GM18867 (cell line): Measurements from ENCODE around the gene GOLT1B.
"Not testable (repeated sequence)": the region's sequence is repeated elsewhere in the genome, so short reads cannot be mapped to it uniquely, and the experiment has no call there.

Experiments used
- ATAC-seq: cut with Tn5 transposase; IDR thresholded peaks from one replicate; pipeline ENCODE4 v1.9.1; 2021; ENCODE audit warnings: mild to moderate bottlenecking, moderate library complexity; ENCODE audit not compliant: unreplicated experiment

GOLT1B gene

DNA sequence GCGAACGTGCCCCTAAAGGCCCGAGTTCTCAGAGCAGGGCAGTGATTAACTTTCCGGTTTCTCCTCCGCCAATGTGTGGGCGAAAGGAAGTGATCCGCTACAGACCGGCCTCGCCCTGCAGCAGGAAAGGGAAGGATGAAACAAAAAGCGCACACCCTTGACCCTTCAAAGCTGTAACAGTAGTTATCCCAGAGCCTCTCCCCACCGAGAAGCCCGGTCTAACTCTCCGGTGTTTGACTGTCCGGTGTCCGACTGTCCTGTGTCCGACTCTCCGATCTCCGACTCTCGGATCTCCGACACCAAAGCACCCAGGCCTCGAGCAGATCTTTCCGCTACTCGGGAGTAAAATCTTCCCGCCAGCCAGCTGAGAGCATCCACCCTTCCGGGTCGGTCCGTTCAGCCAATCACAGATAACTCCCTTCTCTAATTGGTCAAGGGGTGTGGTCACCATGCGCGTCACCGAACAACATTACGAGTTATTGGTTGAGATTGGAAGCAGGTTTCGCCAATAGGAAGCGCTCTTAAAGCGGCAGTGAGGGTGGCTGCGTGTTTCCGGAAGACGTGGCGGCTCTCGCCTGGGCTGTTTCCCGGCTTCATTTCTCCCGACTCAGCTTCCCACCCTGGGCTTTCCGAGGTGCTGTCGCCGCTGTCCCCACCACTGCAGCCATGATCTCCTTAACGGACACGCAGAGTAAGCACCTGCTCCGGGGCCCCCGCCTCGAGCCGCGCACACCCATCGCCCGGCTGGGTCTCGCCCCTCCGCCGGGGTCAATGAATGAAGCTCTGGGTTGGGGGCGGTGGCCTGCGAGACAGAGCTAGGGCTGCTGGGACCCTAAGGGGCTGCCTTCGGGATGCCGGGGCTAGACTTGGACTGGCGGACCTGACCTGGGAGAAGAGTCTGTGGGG, at the start of gene GOLT1B, which contains the start of gene RECQL:
GOLT1B (plus strand) TSS at position 532 of the 906 bp plus-strand sequence; CDS start at position 667, 135 bp downstream.
RECQL (minus strand) TSS at position 378 of the 906 bp plus-strand sequence. CDS start 2,065 bp downstream, outside the sequence.
- peak; percentile 99 for ATAC-seq

DNA sequence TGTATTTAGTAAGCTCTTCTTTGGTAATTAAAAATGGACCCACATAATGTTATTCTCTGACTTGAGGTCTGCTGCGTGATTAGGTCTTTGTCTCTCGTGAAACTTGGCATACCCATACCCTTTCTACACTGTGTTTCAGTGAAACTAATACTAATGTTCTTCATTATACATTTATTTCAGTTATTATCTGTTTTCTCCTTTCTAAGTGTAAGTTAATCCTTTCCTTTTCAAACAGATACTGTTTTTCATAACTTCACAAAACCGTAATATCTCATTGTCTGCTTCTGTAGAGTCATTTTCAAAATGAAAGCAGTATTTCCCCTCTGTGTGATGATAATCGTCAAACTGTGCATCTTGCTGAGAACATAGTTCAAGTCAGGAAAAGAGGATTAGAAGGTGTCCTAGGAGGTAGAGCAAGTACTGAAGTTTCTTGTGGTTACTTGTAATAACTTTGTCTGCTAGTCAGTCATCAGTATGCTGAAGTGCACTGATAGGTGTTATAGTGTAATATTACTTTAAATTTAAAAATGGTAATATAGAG, 48.2 kb upstream of the GOLT1B start:
- peak; percentile 89 for ATAC-seq

DNA sequence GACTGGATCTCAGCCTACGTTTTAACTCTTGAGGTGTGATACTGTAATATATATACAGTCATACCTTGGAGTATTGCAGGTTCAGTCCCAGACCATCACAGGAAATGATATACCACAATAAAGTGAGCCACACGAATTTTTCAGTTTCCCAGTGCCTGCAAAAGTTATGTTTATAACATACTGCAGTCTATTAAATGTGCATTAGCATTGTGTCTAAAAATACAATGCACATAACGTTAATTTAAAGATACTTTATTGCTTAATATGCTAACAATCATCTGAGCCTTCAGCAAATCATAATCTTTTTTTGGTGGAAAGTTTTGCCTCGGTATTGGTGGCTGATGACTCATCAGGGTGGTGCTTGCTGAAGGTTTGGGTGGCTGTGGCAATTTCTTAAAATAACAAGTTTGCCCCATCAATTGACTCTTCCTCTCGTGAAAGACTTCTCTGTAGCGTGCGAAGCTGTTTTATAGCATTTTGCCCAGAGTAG, 45.3 kb upstream of the GOLT1B start:
- ATAC-seq: no peak

DNA sequence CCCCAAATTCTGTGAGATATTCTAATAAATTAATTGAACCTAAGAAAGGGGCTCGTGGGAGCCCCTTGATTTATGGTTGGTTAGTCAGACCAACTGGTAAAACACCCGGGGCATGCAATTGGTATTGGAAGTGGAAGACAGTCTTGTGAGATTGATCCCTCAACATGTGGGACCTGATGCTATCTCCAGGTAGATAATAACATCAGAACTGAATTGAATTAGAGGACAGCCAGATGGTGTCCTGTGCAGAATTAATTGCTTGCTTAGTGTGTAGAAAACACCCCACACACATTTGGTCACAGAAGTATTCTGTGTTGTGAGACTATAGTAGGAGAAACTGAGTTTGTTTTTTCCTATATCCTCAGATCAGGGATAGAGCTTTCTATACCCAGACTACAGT, 42.1 kb upstream of the GOLT1B start:
- ATAC-seq: no peak

- not testable (repeated sequence) for ATAC-seq
These were observed 34.3 kb upstream of the GOLT1B start for GRCh38 chr12:21467334-21467733.

- no peak for ATAC-seq
These were observed 30.3 kb upstream of the GOLT1B start for GRCh38 chr12:21471294-21471693.

- ATAC-seq: no peak
These were observed 29.3 kb upstream of the GOLT1B start for GRCh38 chr12:21472197-21472823.

- ATAC-seq: no peak
These were observed 26.0 kb upstream of the GOLT1B start for GRCh38 chr12:21475552-21475951.

DNA sequence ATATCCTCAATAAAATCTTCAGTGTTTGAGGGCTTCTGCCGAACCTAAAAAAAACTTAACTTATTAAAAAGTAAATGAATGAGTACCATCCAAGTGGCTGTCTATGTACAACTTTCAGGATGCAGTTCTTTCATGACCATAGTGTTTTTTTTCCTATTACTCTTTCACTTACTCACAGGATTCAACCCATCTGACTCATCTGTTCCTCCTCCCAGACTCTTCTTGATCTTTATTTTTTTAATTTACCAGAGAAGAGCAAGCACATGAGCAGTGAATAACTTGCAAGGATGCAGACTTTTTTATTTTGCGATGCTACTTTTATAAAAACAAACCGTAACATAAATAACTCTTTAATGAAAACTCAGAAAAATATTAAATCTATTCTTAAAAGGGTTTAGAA, 24.6 kb upstream of the GOLT1B start:
- no peak for ATAC-seq

- ATAC-seq: no peak
These were observed 22.7 kb upstream of the GOLT1B start for GRCh38 chr12:21478756-21479455.

DNA sequence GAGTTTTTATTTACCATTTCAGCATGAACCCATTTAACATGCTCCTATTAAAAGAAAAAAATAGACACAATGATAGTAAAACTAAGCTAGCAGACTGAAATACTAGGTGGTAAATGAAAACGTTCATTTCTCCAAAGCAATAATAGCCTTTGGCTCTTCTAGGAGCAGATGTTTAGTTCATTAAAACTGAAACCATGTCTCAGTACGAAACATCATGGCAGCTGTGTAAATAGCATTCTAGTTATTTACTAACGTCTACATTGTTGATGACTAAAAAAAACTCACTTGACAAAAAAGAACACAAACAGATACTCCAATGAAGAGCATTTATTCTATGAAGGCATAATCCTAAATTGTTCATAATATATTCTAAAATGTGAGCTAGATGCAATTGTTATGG, 18.1 kb upstream of the GOLT1B start:
- no peak for ATAC-seq

GRCh38 chr12:21485998-21486397, 15.6 kb upstream of the GOLT1B start:
- ATAC-seq: no peak

DNA sequence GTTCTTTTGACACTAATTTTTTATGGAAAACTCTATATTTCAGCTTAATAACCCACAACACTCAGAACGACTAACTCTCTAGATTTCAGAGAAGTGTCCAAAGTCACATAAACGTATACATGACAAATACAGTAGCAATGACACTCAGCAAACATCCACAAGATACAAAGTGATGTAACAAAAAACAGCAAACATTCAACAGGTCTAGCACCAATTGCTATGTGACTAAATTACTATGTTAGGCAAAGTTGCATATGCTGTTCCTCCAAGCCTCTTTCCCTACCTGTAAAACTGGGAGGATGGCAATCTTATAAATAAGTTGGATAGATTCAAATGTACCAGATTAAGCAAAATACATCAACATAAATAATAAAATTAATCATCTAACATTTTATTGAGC, 1.8 kb upstream of the GOLT1B start:
- no peak for ATAC-seq

- no peak for ATAC-seq
These were observed 767 bp upstream of the GOLT1B start for GRCh38 chr12:21500786-21501257.

GRCh38 chr12:21502164-21502496, 541 bp downstream of the GOLT1B start:
- peak; percentile 9 for ATAC-seq

DNA sequence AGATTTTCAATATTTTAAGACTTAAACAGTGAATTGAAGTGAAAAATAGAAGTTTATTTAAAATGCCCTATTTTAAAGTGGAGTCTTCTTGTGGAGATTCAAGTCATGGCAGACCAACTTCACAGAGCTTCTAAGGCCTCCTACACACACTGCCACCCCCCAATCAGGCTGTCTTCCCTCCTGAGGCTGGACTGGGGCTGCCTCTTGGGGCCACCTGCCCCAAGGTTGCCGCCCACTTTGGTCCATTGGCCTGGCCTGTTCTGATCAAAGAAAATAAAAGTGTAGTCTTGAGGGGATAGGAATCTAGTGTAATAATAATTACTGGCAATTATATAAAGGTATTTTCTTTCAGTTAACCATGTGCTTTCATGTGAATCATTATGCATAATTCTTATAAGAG, 1.3 kb downstream of the GOLT1B start:
- no peak for ATAC-seq

- ATAC-seq: no peak
These were observed 4.3 kb downstream of the GOLT1B start for GRCh38 chr12:21505888-21506287.

DNA sequence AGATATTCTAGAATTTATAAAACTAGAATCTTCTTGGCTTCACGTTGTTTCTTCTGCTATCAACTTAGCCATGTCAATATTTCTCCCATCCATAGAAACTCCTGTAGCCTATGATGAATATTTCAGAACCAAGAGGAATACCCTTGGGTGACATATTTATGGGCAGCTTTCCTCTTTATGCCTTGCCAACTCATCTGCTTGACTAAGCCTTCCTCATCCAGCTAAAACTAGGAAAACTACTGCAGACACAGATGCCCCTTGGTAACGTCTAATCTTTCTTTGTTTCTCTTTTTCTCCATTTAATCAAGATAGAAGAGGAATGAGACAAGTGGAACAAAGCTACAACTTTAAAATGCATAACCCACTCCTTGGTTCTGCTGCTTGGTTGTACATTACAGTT, 6.3 kb downstream of the GOLT1B start:
- ATAC-seq: no peak

DNA sequence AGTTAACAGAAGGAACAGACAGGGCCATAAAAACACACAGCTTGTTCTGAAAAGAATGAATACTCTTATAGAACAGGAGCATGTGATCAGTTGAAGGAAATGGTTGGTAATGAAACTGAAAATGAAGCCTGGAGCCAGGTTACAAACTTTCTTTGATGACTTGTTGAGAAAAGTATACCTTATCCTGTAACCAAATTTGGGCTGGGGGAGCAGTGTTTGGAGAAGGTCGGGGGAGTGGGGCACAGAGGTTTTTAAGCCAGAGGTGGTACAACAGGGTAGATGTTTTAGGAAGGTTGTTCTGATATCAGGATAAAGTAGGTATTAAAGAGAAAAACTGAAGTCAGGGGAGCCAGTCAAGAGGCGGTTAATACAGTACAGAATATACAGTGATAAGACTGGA, 8.2 kb downstream of the GOLT1B start:
- peak; percentile 94 for ATAC-seq

- ATAC-seq: no peak
These were observed 14.7 kb downstream of the GOLT1B start for GRCh38 chr12:21516281-21516680.

GRCh38 chr12:21518451-21518850, 16.9 kb downstream of the GOLT1B start:
- ATAC-seq: no peak
